HCT116 (cell line): ENCODE measurements around the gene COA1. TPM values are rescaled to one million over a fixed set of nuclear protein-coding genes. Genes with fewer than 3 reads are reported as not detected.

Experiments used
- ATAC-seq: fragments of 200-7000 bp; cut with Tn5 transposase; 2 replicates; pipeline ENCODE4 v1.9.1; 2020; ENCODE audit warnings: mild to moderate bottlenecking, moderate library complexity
- BruUV-seq: library from RNA; stranded (reverse); fragments of 400-500 nt; replicated peaks from 2 replicates; lab custom pipeline; 2021; lab: Mats Ljungman, UMichigan
- CTCF ChIA-PET: fragments of 300-600 bp; sonication (Branson Sonifier 250); formaldehyde crosslinking; loops from one replicate; lab custom pipeline; 2021; ENCODE audit warnings: antibody characterized with exemption; lab: Charles Lee
- POLR2A ChIA-PET: fragments of 300-600, 350-600 bp; sonication (Branson Sonifier 250); formaldehyde crosslinking; loops from one replicate; lab custom pipeline; 2021; ENCODE audit warnings: antibody characterized with exemption; lab: Charles Lee
- RAD21 ChIA-PET, 2 experiments: fragments of 300-600 bp; sonication (Branson Sonifier 250); formaldehyde crosslinking; loops; one replicate each; lab custom pipeline; 2023; ENCODE audit warnings: low total read pairs in 2 of 2; ENCODE audit not compliant: uncharacterized antibody in 2 of 2, unreplicated experiment in 2 of 2, low non-redundant PET in 1 of 2; lab: Charles Lee
- DNase-seq: peaks from one replicate; pipeline ENCODE4 v3.0.0-alpha.2; 2010; ENCODE audit warnings: low read depth, low spot score
- H2AFZ ChIP-seq: fragments of 200-600 bp; shearing (Covaris generic), sonication (generic); 2 replicates; pipeline ENCODE4 v1.6.1; 2017; ENCODE audit warnings: low read depth, mixed run types, mixed read lengths, antibody characterized with exemption, low read length; ENCODE audit not compliant: poor library complexity, severe bottlenecking
- H3K27ac ChIP-seq: 2 replicates; pipeline ENCODE4 v1.5.1; 2012; ENCODE audit warnings: low read depth, low read length
- H3K27me3 ChIP-seq: fragments of 200-600 bp; sonication (generic); 2 replicates; pipeline ENCODE4 v1.6.1; 2016; ENCODE audit warnings: mixed run types, low read length, mixed read lengths; ENCODE audit not compliant: insufficient read depth
- H3K36me3 ChIP-seq, 2 experiments: fragments of 200-500 bp in 1 of 2; fragments of 200-600 bp in 1 of 2; sonication (Bioruptor generic) in 1 of 2; sonication (generic) in 1 of 2; 2 replicates each; pipeline versions ENCODE4 v1.5.1 to v1.6.1; 2014 to 2016; ENCODE audit warnings: low read length in 2 of 2, inconsistent platforms in 1 of 2, mixed read lengths in 1 of 2, mixed run types in 1 of 2; ENCODE audit not compliant: insufficient read depth in 2 of 2, control insufficient read depth in 1 of 2
- H3K4me1 ChIP-seq, 2 experiments: fragments of 200-600 bp in 1 of 2; sonication (generic) in 1 of 2; 2 replicates each; pipeline versions ENCODE4 v1.5.1 to v1.6.1; 2012 to 2017; ENCODE audit warnings: low read length in 2 of 2, inconsistent platforms in 1 of 2, mild to moderate bottlenecking in 1 of 2, mixed read lengths in 1 of 2, mixed run types in 1 of 2, moderate library complexity in 1 of 2; ENCODE audit not compliant: insufficient read depth in 2 of 2, control insufficient read depth in 1 of 2
- H3K4me2 ChIP-seq: fragments of 200-600 bp; sonication (generic); 2 replicates; pipeline ENCODE4 v1.6.1; 2017; ENCODE audit warnings: mixed run types, low read length, mixed read lengths
- H3K4me3 ChIP-seq, 2 experiments: fragments of 200-600 bp in 1 of 2; sonication (generic) in 1 of 2; replicated peaks in 1 of 2; 2 replicates each; pipeline ENCODE4 v1.5.1; 2011 to 2016; ENCODE audit warnings: low read length in 2 of 2, control low read depth in 1 of 2, low read depth in 1 of 2, mild to moderate bottlenecking in 1 of 2, mixed read lengths in 1 of 2, mixed run types in 1 of 2
- H3K79me2 ChIP-seq: fragments of 200-600 bp; sonication (generic); 2 replicates; pipeline ENCODE4 v1.6.1; 2017; ENCODE audit warnings: mild to moderate bottlenecking, mixed run types, low read length, moderate library complexity, mixed read lengths; ENCODE audit not compliant: insufficient read depth
- H3K9ac ChIP-seq: fragments of 200-600 bp; sonication (generic); 2 replicates; pipeline ENCODE4 v1.6.1; 2016; ENCODE audit warnings: low read length, mixed read lengths
- H3K9me2 ChIP-seq: fragments of 200-600 bp; sonication (generic), shearing (Covaris generic); 2 replicates; pipeline ENCODE4 v1.6.1; 2017; ENCODE audit warnings: mixed run types, mild to moderate bottlenecking, moderate library complexity; ENCODE audit not compliant: insufficient read depth
- H3K9me3 ChIP-seq, 2 experiments: fragments of 200-500 bp in 1 of 2; fragments of 200-600 bp in 1 of 2; sonication (Bioruptor generic) in 1 of 2; sonication (generic) in 1 of 2; 2 replicates each; pipeline ENCODE4 v1.6.1; 2014 to 2017; ENCODE audit warnings: low read length in 2 of 2, mixed read lengths in 2 of 2, inconsistent platforms in 1 of 2, low read depth in 1 of 2, mild to moderate bottlenecking in 1 of 2, mixed run types in 1 of 2, moderate library complexity in 1 of 2; ENCODE audit not compliant: control insufficient read depth in 1 of 2, insufficient read depth in 1 of 2
- H4K20me1 ChIP-seq: fragments of 200-600 bp; sonication (generic), shearing (Covaris generic); 2 replicates; pipeline ENCODE4 v1.6.1; 2017; ENCODE audit warnings: mixed run types, mild to moderate bottlenecking, moderate library complexity; ENCODE audit not compliant: insufficient read depth
- CTCF ChIP-seq, 3 experiments: fragments of 200-600 bp in 1 of 3; sonication (generic) in 1 of 3; IDR thresholded peaks in 2 of 3; conservative IDR thresholded peaks in 1 of 3; 2 replicates each; pipeline ENCODE4 v1.5.1; 2012 to 2017; ENCODE audit warnings: low read depth in 2 of 3, low read length in 2 of 3, antibody characterized with exemption in 1 of 3, borderline replicate concordance in 1 of 3, control low read depth in 1 of 3, mild to moderate bottlenecking in 1 of 3, mixed read lengths in 1 of 3, mixed run types in 1 of 3, moderate library complexity in 1 of 3; ENCODE audit not compliant: insufficient read depth in 1 of 3
- EZH2 ChIP-seq: fragments of 200-600 bp; sonication (generic); IDR thresholded peaks from 2 replicates; pipeline ENCODE4 v1.6.1; 2017; ENCODE audit warnings: antibody characterized with exemption, mixed run types
- FOSL1 ChIP-seq: IDR thresholded peaks from 2 replicates; pipeline ENCODE4 v1.6.1; 2012; ENCODE audit warnings: low read depth
- JUND ChIP-seq: IDR thresholded peaks from 2 replicates; pipeline ENCODE4 v1.6.1; 2012
- POLR2A ChIP-seq: IDR thresholded peaks from 2 replicates; pipeline ENCODE4 v1.7.0; 2011; ENCODE audit warnings: borderline replicate concordance; ENCODE audit not compliant: insufficient read depth, insufficient read length; ENCODE audit errors: extremely low read depth
- RAD21 ChIP-seq: IDR thresholded peaks from 2 replicates; pipeline ENCODE4 v1.6.1; 2012; ENCODE audit warnings: low read depth, mild to moderate bottlenecking
- SIN3A ChIP-seq: IDR thresholded peaks from 2 replicates; pipeline ENCODE4 v1.6.1; 2012; ENCODE audit warnings: low read depth
- SP1 ChIP-seq: IDR thresholded peaks from 2 replicates; pipeline ENCODE4 v1.6.1; 2012; ENCODE audit warnings: low read depth
- SRF ChIP-seq: IDR thresholded peaks from 2 replicates; pipeline ENCODE4 v1.6.1; 2012; ENCODE audit warnings: low read depth
- TCF7L2 ChIP-seq: IDR thresholded peaks from 2 replicates; pipeline ENCODE4 v1.7.0; 2011; ENCODE audit warnings: borderline replicate concordance, inconsistent platforms; ENCODE audit not compliant: insufficient read depth, insufficient read length; ENCODE audit errors: extremely low read depth
- YY1 ChIP-seq: IDR thresholded peaks from 2 replicates; pipeline ENCODE4 v1.6.1; 2011; ENCODE audit warnings: low read length, low read depth, moderate library complexity, mild to moderate bottlenecking; ENCODE audit not compliant: insufficient replicate concordance; ENCODE audit errors: extremely low read depth
- ZBTB33 ChIP-seq: IDR thresholded peaks from 2 replicates; pipeline ENCODE4 v1.6.1; 2011; ENCODE audit warnings: mild to moderate bottlenecking, low read length, moderate library complexity; ENCODE audit not compliant: insufficient replicate concordance; ENCODE audit errors: extremely low read depth
- ZFX ChIP-seq: fragments of 450-650 bp; IDR thresholded peaks from 2 replicates; pipeline ENCODE4 v1.6.1; 2017
- intact Hi-C: fragments of 100-400 bp; cut with micrococcal nuclease; formaldehyde crosslinking; loops from 2 replicates; pipeline ENCODE4 v1.10.0; 2022
- total RNA-seq: library from RNA; stranded (reverse); gene quantifications from one replicate; pipeline ENCODE4 v1.2.1, GENCODE V29; 2021; ENCODE audit not compliant: unreplicated experiment

The COA1 gene
- total RNA-seq, 1 experiment from 2014 or later = 78.5 TPM

- TF ChIP-seq CTCF (IDR thresholded peaks at IDR 0.05 in 2 of 3, conservative IDR thresholded peaks at IDR 0.05 in 1 of 3; ENCODE audit: borderline replicate concordance in 1 of 3, insufficient read depth in 1 of 3, low read depth in 2 of 3, low read length in 2 of 3) = no peak
- no peak for TF ChIP-seq JUND
- TF ChIP-seq TCF7L2 = no peak
- TF ChIP-seq SIN3A = no peak
- no peak for TF ChIP-seq SRF
- no peak for TF ChIP-seq YY1
These were observed 137.0 kb downstream of the COA1 start (continued) for GRCh38 chr7:43592326-43592725.

GRCh38 chr7:43591558-43592180 lies 137.7 kb downstream of the COA1 start:
- DNase-seq (no peak), ATAC-seq (no peak)
- RAD21 ChIA-PET = no interaction called here
- CTCF ChIA-PET = interaction anchor here (1.3 kb wide), 1 partner anchor 9 kb away, joined by 11 read pairs; the partner anchor contains the start of gene STK17A
- Histone ChIP-seq H3K36me3 (no peaks in the 10 kb centered on the region), H3K9me3 (no peaks in the 10 kb centered on the region), H3K9me2 (no peaks in the 10 kb centered on the region), H3K9ac (no peak overlapping the region), H3K27me3 (no peaks in the 10 kb centered on the region), H3K4me1 (peaks cover 11 to 33% of the 10 kb centered on the region in 2 experiments), H3K79me2 (peaks cover 87% of the 10 kb centered on the region), H3K27ac (no peak overlapping the region), H2AFZ (no peak overlapping the region), H4K20me1 (peaks cover 5% of the 10 kb centered on the region; the same call in 1 of the 2 replicates), H3K4me2 (no peak overlapping the region), H3K4me3 (no peak overlapping the region)
- BruUV-seq = no TSS peak
- TF ChIP-seq ZBTB33 = no peak
- no peak for TF ChIP-seq RAD21
- TF ChIP-seq SRF = no peak
- no peak for TF ChIP-seq ZFX
- TF ChIP-seq YY1 = no peak
- TF ChIP-seq EZH2 = no peak
- no peak for TF ChIP-seq TCF7L2
- TF ChIP-seq SIN3A = no peak
- TF ChIP-seq FOSL1 = no peak
- no peak for TF ChIP-seq POLR2A
- no peak for TF ChIP-seq SP1
- POLR2A ChIA-PET = no interaction called here
- intact Hi-C loops = no loop called here
